Suppressor macrophage treated with lipopolysaccharide for 1 hour (primary cell): ENCODE data around the gene SLC24A3.

Experiments
- DNase-seq, 3 donors: peaks; one replicate each; pipeline ENCODE4 v3.0.0-alpha.2; 2020 to 2022

SLC24A3 gene

GRCh38 chr20:19473216-19473921, 260.9 kb downstream of the SLC24A3 start:
- DNase-seq, result no peak

- no peak for DNase-seq
Measured at GRCh38 chr20:19473922-19474286, 261.5 kb downstream of the SLC24A3 start.

DNA sequence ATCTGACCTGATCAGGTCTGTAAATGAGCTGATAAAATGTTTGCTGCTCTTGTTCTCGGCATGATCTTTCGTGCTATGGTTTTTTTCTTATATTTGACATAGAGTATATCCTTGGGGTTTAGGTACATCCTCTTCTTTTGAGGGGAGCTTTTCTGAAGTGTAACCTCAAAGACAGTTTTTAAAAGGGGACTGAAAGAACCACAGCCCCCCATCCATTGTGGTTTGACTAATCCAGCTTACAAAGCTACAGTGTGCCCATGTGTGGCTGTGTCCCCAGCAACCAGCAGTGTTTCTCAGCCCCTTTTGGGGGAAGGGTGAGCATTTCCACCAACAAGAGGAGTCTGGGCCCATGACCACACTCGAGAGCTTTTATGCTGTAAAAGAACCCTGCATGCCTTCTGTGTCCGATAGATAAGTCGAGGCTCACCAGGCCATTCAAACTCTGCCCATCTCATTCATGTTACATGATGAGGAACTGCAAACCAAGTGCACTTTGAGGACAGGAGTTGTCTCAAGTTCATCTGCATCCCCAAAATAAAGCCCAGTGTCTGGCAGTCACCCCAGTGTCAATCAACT, 266.0 kb downstream of the SLC24A3 start:
- no peak for DNase-seq

DNA sequence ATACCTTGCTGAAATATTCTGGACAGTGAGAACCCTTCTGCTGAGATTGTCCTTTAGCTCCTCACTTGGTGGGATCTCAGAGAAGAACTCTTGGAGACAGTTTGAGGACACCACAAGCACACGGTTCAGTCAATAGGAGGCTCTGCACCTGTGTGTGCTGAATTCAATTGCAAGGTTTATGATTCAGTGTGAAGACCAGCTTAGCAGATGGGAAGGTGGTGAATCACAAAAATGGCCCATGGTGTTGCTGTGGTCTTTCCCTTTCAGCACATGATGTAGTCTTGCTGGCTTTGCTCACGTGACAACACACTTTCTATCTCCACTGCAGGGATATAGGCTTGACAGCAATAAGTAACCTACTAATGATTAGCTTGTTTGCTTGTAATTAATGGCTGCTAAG, 270.3 kb downstream of the SLC24A3 start:
- DNase-seq, result no peak

DNA sequence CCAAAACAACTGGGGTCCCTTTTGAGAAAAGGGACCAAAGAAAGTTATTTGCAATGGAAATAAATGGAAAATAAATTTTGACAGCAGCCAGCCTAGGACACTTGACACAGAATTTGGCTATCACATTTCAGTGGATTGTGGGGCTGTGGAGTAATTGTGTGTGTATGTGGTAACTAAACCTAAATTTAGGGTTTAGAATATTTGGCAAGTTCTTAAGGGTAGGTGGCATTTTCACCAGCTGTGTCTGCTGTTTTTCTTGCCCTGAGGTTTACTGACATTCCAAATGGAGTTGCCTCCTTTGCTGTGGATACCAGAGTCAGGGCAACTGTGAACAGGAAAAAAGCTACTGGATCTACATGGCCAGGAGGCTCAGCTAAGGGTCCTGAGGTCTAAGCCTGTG, 270.9 kb downstream of the SLC24A3 start:
- DNase-seq, result no peak

GRCh38 chr20:19486446-19486845, 274.0 kb downstream of the SLC24A3 start:
- DNase-seq, result no peak

DNA sequence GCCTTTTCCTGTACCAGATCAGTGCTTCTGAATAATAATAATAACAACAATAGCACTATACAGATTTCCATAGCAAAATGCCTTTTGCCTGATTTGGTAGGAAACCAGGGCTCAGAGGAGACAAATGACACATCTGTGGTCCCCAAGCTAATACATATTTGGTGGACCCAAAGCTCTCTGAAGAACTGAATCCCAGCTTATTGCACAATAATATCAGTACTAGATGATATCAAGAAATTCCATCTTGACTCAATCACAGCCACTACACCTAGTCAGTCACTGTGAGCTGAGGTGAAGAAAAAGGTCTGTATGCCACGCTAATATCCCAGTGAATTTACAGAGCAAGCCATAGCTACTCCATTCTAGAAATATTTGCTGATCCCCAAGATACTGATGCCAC, 275.0 kb downstream of the SLC24A3 start:
- DNase-seq, result no peak

DNA sequence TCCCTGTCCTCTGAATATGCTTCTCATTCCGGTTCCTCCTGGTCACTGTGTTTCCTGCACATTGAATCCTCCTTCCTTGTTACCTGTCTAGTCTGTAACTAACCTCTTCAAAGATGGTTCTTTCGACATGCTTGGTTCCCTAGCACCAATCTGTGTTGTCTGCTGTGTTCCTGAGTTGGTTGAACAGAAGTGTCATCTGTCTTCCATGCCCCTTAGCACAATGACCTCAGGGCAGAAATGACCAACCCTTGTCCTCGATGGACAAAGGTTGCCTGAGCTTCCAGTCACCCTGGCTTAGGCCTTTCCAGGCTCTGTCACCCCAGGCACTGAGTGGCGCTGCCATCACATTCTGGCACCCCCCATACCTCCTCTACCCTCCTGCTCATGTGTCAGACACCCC, 278.8 kb downstream of the SLC24A3 start:
- no peak for DNase-seq

DNA sequence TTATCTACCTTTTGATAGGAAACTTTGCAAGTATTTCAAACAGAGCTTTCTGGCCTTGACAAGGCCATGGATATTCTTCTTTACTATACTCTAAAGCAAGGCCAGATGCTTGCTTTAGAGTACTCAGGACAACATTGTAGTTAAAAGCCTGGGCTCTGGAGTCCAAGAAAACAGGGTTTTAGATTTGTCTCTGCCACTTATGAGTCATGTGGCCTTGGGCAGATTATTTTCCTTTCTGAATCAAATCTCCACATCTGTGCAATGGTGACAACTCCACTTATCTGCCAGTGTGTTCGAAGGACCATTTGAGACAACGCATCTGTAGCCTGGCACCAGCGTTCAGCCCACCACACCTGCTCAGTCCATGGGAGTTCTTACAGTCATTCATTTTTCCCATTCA, 279.7 kb downstream of the SLC24A3 start:
- no peak for DNase-seq

DNA sequence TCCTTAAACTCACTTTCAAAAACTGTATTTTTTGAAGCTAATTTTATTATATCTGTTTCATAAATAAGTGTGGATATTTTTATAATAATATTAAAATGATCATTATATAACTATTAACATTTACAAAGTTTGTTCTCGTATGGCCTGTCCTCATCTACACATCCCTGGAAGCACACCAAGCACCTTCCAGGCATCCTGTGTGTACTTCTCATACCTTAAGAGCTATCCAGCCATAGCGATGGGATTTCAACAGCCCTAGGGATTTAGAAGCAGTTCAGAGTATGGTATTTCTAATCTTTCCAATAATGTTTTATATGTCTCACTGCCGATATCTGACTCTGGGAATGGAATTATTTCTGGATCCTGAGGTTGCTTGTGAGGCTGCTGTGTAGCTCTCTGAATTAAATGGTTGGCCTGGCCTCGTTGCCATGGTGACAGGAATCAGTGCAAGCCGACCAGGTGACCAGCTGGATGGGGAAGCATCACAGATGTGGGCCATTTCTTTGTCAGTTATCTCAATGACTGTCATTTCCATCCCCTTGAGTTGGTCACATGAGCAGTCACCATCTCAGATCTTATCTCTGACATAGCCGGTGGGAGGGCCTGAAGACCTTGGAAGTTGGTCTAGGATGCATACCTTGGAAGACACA, 280.4 kb downstream of the SLC24A3 start:
- DNase-seq, result no peak

DNA sequence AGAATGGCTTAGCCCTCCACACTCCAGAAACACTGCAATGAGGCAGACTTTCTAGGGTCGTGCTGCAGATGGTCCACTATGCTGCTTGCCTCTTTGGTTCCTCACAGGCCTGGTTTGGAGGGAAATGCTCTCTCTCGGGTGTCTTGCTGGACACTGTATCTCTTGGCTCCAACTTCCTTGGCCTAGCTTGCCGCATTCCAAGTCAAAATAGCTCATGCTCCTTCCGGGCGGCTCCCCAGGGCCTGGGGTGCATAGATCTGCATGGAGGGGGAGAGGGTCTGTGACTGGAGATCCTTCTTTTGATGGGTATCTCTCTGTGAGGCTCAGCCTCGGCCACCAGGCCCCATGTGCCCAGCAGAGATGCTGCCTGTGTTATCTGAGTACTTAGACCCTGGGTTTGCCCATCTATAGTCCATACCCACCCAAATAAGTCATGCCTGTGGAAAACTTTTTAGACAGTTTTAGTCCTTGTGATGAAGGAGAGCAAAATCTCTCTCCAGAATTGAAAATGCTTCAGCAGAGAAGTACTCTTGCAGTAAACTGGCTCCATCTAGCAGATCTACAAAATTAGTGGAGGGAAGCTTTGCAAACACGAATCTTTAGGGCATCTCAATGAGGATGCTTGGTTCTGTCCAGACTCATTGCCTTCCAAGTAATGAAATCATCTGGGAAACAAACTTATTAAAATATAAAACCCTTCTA, 281.5 kb downstream of the SLC24A3 start:
- DNase-seq, result no peak

DNA sequence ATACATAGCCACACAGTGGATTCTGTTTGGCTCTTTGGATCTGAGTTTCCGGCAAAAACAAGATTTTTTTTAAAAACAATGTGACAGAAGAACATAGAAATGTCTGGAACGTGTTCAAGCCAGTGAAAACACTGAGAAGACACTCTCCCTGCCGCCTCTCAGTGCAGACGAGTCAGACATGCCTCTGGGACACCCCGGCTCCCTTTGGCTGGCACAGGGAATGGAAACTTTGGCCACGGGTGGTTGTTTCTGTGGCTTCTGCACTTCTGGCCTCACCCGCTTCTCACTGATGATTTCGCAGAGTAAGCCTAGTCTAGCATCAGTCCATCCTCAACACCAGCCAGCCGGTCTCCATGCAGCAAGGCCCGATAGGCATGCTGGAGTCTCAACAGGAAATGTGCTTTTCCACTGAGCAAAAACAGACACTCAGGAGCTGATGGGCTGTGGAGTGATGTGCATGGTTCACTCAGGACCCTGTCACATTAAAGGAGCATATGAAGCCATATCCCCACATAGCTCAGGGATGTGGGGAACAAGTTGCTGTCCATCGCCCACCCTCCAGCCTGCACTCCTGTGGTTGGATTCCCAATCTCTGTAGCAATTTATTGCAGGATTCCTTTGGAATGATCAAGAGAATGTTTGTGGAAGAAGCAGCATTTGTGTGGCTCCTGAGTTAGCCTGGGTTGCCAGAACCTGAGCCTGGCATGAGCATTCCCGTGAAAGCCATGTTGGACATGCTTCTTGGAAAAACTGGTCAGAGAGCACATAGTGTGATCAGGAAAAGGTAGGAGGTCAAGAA, 283.7 kb downstream of the SLC24A3 start:
- no peak for DNase-seq

DNA sequence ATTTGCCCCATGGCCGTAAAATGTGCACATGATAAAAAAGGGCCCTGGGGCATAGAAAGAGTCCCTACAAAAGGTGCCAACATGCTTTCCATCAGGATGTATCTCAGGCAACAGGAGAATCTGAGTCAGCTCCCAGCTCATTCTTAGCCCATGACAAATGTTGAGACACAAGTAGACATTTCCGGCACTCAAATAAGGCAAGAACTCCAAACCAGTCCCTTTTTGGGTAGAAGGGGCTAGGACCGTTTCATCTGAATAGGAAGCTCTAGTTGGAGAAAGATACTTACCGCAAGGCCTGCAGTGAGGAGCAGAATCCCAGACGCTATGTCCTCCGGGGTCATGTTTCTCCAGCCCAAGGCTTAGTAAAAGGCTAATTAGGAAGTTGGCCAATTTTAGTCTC, 284.6 kb downstream of the SLC24A3 start:
- no peak for DNase-seq

DNA sequence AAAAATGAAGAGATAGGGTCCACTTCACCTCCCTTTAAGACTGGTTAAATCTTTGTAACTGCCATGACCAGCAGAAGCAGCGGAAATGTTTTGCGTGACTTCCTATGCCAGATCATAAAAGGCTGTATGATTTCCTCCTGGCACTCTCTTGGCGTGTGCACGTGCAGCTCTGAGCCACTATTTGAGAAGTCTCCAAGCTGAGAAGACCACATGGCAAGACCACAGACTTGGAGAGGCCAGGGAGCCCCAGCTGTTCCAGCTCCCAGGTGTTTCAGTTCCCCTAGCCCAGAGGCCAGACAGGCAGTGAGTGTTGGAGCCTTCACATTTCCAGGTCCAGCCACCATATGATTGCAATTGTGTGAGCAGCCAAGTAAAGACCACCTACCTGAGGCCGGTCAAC, 286.3 kb downstream of the SLC24A3 start:
- no peak for DNase-seq

GRCh38 chr20:19501476-19502115, 289.2 kb downstream of the SLC24A3 start:
- no peak for DNase-seq

DNA sequence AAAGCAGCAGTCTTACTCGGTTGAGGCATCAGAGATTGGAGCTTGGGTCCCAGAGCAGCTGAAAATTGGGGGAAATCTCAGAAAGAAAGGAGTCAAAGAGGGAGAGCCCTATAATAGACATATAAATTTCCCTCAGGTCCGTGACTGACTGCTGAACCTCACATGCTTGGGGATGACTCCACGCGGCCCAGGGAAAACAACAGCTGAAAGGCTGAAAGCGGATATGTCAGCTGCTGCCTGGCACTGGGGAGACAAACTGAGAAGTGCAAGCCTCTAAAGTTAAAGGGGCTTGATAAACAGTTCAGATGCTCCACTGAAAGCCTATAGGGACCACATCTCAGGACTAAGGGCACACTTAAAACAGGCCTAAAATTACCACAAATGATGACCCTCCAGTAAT, 289.7 kb downstream of the SLC24A3 start:
- DNase-seq, result no peak

- DNase-seq, result no peak
Measured at GRCh38 chr20:19504251-19504650, 291.8 kb downstream of the SLC24A3 start.

- no peak for DNase-seq
Measured at GRCh38 chr20:19506021-19506420, 293.6 kb downstream of the SLC24A3 start.

DNA sequence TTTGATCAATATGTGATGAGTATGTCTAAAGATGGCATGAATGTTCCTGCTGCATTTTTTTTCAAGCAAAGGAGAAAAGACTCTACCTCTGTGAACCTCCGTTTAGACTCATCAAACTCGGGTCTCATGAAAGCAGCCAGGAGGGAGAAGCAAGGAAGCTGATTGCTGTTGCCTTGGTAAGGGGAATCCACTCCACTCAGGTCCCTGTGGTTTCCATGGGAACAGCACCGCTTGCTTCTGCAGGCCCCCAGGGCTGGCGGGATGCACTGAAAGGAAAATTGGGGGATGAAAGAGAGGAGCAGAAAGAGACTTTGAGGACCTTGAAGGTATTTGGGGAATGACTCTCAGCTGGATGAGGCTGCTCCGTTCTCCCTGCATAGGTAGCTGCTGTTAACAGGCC, 296.0 kb downstream of the SLC24A3 start:
- no peak for DNase-seq

- no peak for DNase-seq
Measured at GRCh38 chr20:19510611-19511010, 298.2 kb downstream of the SLC24A3 start.

DNA sequence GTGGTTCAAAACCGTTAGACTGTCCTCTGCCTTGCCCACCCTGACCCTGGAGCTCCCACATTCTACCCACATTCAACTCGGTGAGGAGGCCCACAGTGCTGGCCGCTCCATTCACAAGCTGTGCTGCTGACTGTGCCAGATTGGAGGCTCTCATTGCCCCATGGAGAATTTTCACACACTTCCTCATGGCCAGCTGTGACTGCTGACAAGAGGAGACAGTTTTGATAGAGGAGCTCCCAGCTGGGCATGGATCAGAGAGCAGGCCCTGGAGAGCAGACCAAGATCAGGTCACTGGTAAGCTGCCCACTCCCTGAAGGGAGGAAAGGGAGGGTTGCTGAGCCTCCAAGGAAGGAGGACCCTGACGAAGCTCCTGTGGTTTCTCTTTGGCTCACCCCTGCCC, 299.5 kb downstream of the SLC24A3 start:
- no peak for DNase-seq

GRCh38 chr20:19512886-19513677, 300.6 kb downstream of the SLC24A3 start:
- DNase-seq, result no peak
